HG03280 (cell line): ENCODE data around the gene NUTM1.
A peak's percentile ranks its signal among the peaks of the same experiment; 100 is the strongest.
"Not testable (repeated sequence)": the region's sequence is repeated elsewhere in the genome, so short reads cannot be mapped to it uniquely, and the experiment has no call there.

Experiments
- ATAC-seq: cut with Tn5 transposase; IDR thresholded peaks from one replicate; pipeline ENCODE4 v1.9.1; 2021; ENCODE audit warnings: mild to moderate bottlenecking, moderate library complexity; ENCODE audit not compliant: unreplicated experiment

The NUTM1 gene

GRCh38 chr15:34336231-34336990 lies 6.7 kb upstream of the NUTM1 start:
- no peak for ATAC-seq

GRCh38 chr15:34336991-34337556 lies 6.0 kb upstream of the NUTM1 start:
- ATAC-seq, result peak; percentile 0

GRCh38 chr15:34337557-34338306 lies 5.4 kb upstream of the NUTM1 start, which contains the start of gene SLC12A6:
Gene SLC12A6, minus strand, starts transcription at chr15:34337781. Its CDS starts 1,101 bp downstream, at chr15:34336680.
- peak; percentile 78 for ATAC-seq

GRCh38 chr15:34338347-34338746 lies 4.8 kb upstream of the NUTM1 start:
- no peak for ATAC-seq

GRCh38 chr15:34339946-34340345 lies 3.2 kb upstream of the NUTM1 start:
- ATAC-seq, result no peak

GRCh38 chr15:34341381-34342212 lies 1.5 kb upstream of the NUTM1 start:
- no peak for ATAC-seq

- ATAC-seq, result not testable (repeated sequence)
Measured at GRCh38 chr15:34342213-34342736, 840 bp upstream of the NUTM1 start.

GRCh38 chr15:34347951-34348638 lies 5.0 kb downstream of the NUTM1 start:
- ATAC-seq, result no peak

- no peak for ATAC-seq
Measured at GRCh38 chr15:34348735-34349300, 5.7 kb downstream of the NUTM1 start.

GRCh38 chr15:34349769-34350168 lies 6.7 kb downstream of the NUTM1 start:
- no peak for ATAC-seq

GRCh38 chr15:34352996-34353395 lies 9.9 kb downstream of the NUTM1 start:
- ATAC-seq, result not testable (repeated sequence)

GRCh38 chr15:34353627-34354026 lies 10.5 kb downstream of the NUTM1 start:
- ATAC-seq, result no peak

GRCh38 chr15:34354286-34354685 lies 11.2 kb downstream of the NUTM1 start:
- no peak for ATAC-seq

- ATAC-seq, result no peak
Measured at GRCh38 chr15:34355241-34355640, 12.1 kb downstream of the NUTM1 start.

- ATAC-seq, result no peak
Measured at GRCh38 chr15:34357653-34358052, 14.5 kb downstream of the NUTM1 start.

GRCh38 chr15:34358367-34358766 lies 15.3 kb downstream of the NUTM1 start:
- ATAC-seq, result no peak

GRCh38 chr15:34358948-34359347 lies 15.8 kb downstream of the NUTM1 start:
- ATAC-seq, result no peak

- no peak for ATAC-seq
Measured at GRCh38 chr15:34359416-34359815, 16.3 kb downstream of the NUTM1 start.

GRCh38 chr15:34360298-34360697 lies 17.2 kb downstream of the NUTM1 start:
- ATAC-seq, result no peak

GRCh38 chr15:34361278-34361677 lies 18.2 kb downstream of the NUTM1 start:
- no peak for ATAC-seq
